ENCODE results near the gene NFATC3. TPM values are rescaled to one million over a fixed set of nuclear protein-coding genes. Genes with fewer than 3 reads are reported as not detected.

The NFATC3 gene
- total RNA-seq, 1 experiment from 2014 or later: 33.0 TPM

GRCh38 chr16:68075980-68076379 lies 9.2 kb upstream of the NFATC3 start:
- no peak overlapping the region for H2AFZ ChIP-seq (ENCODE audit: low read length)
- H3K4me1 Mint-ChIP-seq: peaks cover 0 to 3% of the 10 kb centered on the region in 2 experiments; a peak in 1 of 4 replicates
- TF ChIP-seq CTCF (conservative IDR thresholded peaks at IDR 0.05): no peak
- H3K36me3 Mint-ChIP-seq (ENCODE audit: insufficient read depth in 1 of 3, low read depth in 3 of 3): peaks cover 21 to 55% (median 50%) of the 10 kb centered on the region in 3 experiments
- no peaks in the 10 kb centered on the region for H3K9me3 Mint-ChIP-seq
- no peaks in the 10 kb centered on the region for H3K79me2 ChIP-seq (ENCODE audit: insufficient read depth, low read length)
- no peak overlapping the region for H3K4me2 ChIP-seq (ENCODE audit: insufficient read depth, insufficient read length, low read length)
- H3K4me3 Mint-ChIP-seq: no peak overlapping the region
- no peaks in the 10 kb centered on the region for H3K23me2 ChIP-seq (ENCODE audit: insufficient read length, low read depth, low read length, poor library complexity, severe bottlenecking)
- no peak overlapping the region for H3K23ac ChIP-seq (ENCODE audit: insufficient read length, low read depth, low read length)
- DNase-seq: no peak
- no peak overlapping the region for H3K4ac ChIP-seq (ENCODE audit: low read depth, low read length)
- H3K27ac Mint-ChIP-seq: no peak overlapping the region; a peak in 1 of 7 replicates
- no peak overlapping the region for H3K56ac ChIP-seq (ENCODE audit: insufficient read length, low read depth, low read length)
- H2BK12ac ChIP-seq (ENCODE audit: insufficient read length, low read depth, low read length): no peak overlapping the region
- no peak overlapping the region for H2AK5ac ChIP-seq (ENCODE audit: insufficient read length, low read length)
- no peaks in the 10 kb centered on the region for H3K27me3 ChIP-seq (ENCODE audit: insufficient read depth, low read length)
- no peaks in the 10 kb centered on the region for H4K20me1 ChIP-seq (ENCODE audit: control insufficient read depth, insufficient read depth, insufficient read length)
- no peak overlapping the region for H2BK20ac ChIP-seq (ENCODE audit: low read depth, low read length, poor library complexity, severe bottlenecking)
- no peaks in the 10 kb centered on the region for H3K27me3 Mint-ChIP-seq (ENCODE audit: low read depth)
- H4K8ac ChIP-seq (replicated peaks; ENCODE audit: insufficient read length, low read depth, low read length): no peak overlapping the region
- H3K79me1 ChIP-seq (ENCODE audit: insufficient read depth, low read depth, low read length, poor library complexity, severe bottlenecking): no peaks in the 10 kb centered on the region
- H2BK120ac ChIP-seq (ENCODE audit: low read depth, low read length, poor library complexity, severe bottlenecking): no peak overlapping the region
- no peak overlapping the region for H3K9ac ChIP-seq (ENCODE audit: extremely low read depth, insufficient read length, low read length)
- H2BK15ac ChIP-seq (ENCODE audit: low read depth, low read length): no peak overlapping the region
- no peak overlapping the region for H3K18ac ChIP-seq (ENCODE audit: insufficient read length, low read depth, low read length)
- no peak overlapping the region for H3K27ac ChIP-seq (ENCODE audit: insufficient read length, low read depth, low read length)
- no peak overlapping the region for H3K14ac ChIP-seq (ENCODE audit: insufficient read depth, low read length)
- H3T11ph ChIP-seq (ENCODE audit: low read length): no peak overlapping the region
- no peak overlapping the region for H2BK5ac ChIP-seq (ENCODE audit: insufficient read length, low read length)
- H3K4me1 ChIP-seq (ENCODE audit: insufficient read depth, low read length): no peaks in the 10 kb centered on the region
- no CpG with 5 or more reads among the region's 3 CpGs for WGBS (ENCODE audit: extremely low coverage, insufficient read length, low lambda C conversion rate)
- H4K5ac ChIP-seq (ENCODE audit: insufficient read length, low read depth, low read length): no peak overlapping the region
- no peak overlapping the region for H4K91ac ChIP-seq (ENCODE audit: insufficient read length, low read depth, low read length)
- H3K9me3 ChIP-seq (ENCODE audit: control insufficient read depth, low read depth, low read length): no peaks in the 10 kb centered on the region
